Fibroblast of pulmonary artery (primary cell): ENCODE data around the gene ADNP.
"Not testable (repeated sequence)": the region's sequence is repeated elsewhere in the genome, so short reads cannot be mapped to it uniquely, and the experiment has no call there.

Experiments used
- DNase-seq: peaks from one replicate; pipeline ENCODE4 v3.0.0-alpha.2; 2010; ENCODE audit warnings: low read depth
- H3K4me3 ChIP-seq: replicated peaks from 2 replicates; pipeline ENCODE4 v1.5.1; 2011; ENCODE audit warnings: low read depth, mild to moderate bottlenecking, control low read depth, low read length, moderate library complexity
- TF ChIP-seq, protein P1 (sequence below): IDR thresholded peaks from 2 replicates; pipeline ENCODE4 v1.5.1; 2011; ENCODE audit warnings: mild to moderate bottlenecking, control low read depth, low read length, inconsistent platforms; ENCODE audit errors: missing control alignments

The ADNP gene

DNA sequence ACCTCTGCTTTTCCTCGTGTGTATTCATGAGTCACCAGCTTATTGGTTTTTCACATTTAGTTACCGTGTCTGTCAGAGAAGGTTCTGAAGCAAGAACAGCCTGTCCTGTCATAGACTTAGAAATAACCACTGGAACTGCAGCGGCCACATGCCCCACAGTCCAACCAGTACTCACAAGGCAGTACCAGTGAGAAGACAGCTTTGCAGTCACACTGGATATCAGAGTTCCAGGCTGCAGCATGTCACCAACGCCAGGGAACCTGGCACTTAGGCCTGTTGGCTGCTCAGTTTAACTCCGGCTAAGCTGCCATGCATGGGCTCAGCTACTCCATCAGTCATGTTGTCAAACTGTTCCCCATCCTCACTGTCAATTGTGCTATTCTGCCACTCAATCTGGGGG is 40.1 kb downstream of the ADNP start:
- H3K4me3 ChIP-seq = no peak overlapping the region
- TF ChIP-seq, protein P1, sequence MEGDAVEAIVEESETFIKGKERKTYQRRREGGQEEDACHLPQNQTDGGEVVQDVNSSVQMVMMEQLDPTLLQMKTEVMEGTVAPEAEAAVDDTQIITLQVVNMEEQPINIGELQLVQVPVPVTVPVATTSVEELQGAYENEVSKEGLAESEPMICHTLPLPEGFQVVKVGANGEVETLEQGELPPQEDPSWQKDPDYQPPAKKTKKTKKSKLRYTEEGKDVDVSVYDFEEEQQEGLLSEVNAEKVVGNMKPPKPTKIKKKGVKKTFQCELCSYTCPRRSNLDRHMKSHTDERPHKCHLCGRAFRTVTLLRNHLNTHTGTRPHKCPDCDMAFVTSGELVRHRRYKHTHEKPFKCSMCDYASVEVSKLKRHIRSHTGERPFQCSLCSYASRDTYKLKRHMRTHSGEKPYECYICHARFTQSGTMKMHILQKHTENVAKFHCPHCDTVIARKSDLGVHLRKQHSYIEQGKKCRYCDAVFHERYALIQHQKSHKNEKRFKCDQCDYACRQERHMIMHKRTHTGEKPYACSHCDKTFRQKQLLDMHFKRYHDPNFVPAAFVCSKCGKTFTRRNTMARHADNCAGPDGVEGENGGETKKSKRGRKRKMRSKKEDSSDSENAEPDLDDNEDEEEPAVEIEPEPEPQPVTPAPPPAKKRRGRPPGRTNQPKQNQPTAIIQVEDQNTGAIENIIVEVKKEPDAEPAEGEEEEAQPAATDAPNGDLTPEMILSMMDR = no peak
- DNase-seq = no peak

DNA sequence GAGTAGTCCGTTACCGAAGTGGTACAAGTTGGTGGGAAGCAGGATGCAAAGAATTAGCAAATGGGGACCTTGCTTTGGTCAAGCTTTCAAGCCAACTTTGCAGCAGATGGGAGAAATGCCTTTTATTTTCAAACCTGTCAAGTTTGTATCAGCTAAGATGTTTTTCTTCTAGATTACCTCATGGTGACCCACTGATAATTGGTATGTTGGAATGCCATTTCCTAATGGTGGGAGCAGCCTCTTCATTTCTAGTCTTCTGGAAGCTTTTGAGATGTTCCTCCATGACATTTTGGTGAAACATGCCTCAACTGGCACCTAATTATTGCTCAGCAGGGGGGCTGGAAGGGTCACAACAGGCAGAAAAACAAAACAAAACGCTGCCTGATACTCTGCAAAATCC is 43.7 kb downstream of the ADNP start:
- no peak overlapping the region for H3K4me3 ChIP-seq
- no peak for DNase-seq
- TF ChIP-seq, protein P1 = no peak

DNA sequence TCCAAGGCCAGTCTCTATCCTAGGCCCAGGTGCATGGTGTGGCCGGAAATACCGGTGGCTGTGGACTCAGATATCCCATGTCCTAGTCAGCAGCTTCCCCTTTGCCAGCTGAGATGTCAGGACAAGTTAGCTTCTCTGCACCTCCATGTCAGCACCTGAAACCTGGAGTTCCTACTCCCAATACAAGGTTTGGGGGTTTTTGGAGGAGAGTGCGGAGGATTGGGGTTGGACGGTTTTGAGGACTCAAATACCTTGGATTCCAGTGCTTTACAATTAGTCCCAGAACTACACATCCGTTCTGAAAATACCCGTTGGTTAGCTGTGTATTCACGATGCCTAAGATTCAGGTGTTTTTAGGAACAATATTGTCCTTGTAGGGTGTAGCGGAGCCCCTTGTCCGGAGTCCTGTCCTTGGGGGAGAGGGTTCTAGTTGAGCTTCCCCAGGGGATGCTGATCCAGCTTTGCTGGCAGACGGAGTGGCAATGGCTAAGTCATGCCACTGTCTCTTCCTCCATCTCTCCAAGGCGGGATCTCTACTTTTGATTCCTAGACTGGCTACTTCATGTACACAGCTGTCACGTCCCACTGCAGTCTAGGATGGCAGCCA is 45.0 kb downstream of the ADNP start:
- no peak for DNase-seq
- TF ChIP-seq, protein P1 = no peak
- no peak overlapping the region for H3K4me3 ChIP-seq

DNA sequence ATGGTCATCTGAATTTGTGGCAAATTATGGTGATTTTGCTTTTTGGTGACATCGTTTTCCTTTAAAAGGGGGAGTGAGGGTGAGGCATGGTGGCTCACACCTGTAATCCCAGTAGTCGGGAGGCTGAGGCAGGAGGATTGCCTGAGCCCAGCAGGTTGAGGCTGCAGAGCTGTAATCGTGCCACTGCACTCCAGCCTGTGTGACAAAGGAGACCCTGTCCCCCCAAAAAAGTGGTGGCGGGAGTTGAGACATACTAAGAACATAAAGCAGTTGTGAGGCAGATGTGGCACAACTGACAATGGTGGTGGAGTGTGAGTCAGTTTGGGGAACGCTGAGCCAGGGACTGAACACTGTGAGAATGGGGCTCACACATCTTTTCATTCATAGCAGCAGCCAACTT is 45.5 kb downstream of the ADNP start:
- no peak for DNase-seq
- no peak overlapping the region for H3K4me3 ChIP-seq
- TF ChIP-seq, protein P1 = no peak

DNA sequence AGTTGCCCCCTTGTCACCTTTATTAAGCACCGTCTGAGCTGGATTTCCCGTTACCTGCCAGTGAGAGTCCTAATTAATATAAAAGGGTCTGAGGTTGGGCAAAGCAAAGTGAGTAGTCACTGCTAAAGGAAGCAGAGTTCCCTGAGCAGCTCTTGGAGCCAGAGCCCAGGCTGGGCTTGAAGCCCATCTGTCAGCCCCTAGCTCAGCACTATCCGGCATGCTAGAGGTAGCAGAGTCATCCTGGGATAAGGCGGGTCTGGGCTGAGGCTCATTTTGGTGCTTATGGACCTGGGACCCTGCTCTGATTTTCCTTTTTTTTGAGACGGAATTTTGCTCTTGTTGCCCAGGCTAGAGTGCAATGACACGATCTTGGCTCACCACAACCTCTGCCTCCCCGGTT is 46.2 kb downstream of the ADNP start:
- H3K4me3 ChIP-seq = no peak overlapping the region
- TF ChIP-seq, protein P1 = no peak
- DNase-seq = no peak

DNA sequence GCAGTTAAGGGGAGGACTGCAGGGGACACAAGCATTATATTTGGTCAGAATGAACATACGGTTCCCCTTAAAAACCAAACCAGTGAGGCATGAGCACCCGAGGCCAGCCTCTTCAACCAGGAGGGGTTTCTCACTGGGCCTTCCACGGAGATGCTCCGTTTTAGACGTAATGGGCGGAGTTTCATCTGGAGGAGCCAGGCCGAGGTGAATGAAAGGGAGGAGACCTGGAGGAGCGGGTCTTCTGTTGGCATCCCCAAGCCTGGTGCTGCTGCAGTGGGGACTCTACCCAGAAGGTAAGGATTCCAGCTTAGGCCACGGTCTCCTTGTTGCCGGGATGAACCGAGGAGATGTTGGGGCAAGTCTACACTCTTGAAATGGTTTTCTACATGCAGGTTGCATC is 47.4 kb downstream of the ADNP start:
- TF ChIP-seq, protein P1 = no peak
- DNase-seq = no peak
- H3K4me3 ChIP-seq = no peak overlapping the region

DNA sequence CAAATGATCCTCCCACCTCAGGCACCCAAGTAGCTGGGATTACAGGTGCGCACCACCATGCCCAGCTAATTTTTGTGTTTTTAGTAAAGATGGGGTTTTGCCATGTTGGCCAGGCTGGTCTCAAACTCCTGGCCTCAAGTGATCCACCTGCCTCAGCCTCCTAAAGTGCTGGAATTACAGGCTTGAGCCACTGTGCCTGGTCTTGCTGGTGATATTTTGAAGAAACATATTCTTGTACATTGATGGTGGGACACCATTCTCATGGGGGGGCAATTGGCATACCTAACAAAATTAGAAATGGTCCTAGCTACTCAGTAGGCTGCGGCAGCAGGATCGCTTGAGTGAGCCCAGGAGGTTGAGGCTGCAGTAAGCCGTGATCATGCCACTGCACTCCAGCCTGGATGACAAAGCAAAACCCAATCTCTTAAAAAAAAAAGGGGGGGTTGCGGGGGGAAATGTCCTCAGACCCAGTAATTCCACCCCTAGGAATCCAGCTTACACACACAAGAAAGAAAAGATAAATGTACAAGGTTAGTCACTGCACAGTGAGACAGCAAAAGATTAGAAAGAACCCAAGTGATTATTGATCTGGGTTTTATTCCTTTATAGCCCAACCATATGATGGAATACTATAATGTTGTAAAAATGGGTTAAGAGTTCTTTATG is 49.3 kb downstream of the ADNP start:
- not testable (repeated sequence) for DNase-seq, H3K4me3 ChIP-seq
